Activated naive CD8-positive, alpha-beta T cell (primary cell): ENCODE results near the gene CITED1.
A peak's percentile ranks its signal among the peaks of the same experiment; 100 is the strongest.

Experiments used
- H3K27ac Mint-ChIP-seq: one replicate; pipeline ENCODE4 v1.8.0; 2021; ENCODE audit warnings: mixed read lengths
- H3K27me3 Mint-ChIP-seq: one replicate; pipeline ENCODE4 v1.8.0; 2021; ENCODE audit warnings: mixed read lengths
- H3K36me3 Mint-ChIP-seq: one replicate; pipeline ENCODE4 v1.8.0; 2021; ENCODE audit warnings: mixed read lengths
- H3K4me1 Mint-ChIP-seq: one replicate; pipeline ENCODE4 v1.8.0; 2021; ENCODE audit warnings: low read depth, mixed read lengths
- H3K4me3 Mint-ChIP-seq: one replicate; pipeline ENCODE4 v1.8.0; 2021; ENCODE audit warnings: mild to moderate bottlenecking, mixed read lengths
- H3K9me3 Mint-ChIP-seq: one replicate; pipeline ENCODE4 v1.8.0; 2021; ENCODE audit warnings: low read depth, mixed read lengths

CITED1 gene

GRCh38 chrX:72299891-72300630 is 5.7 kb downstream of the CITED1 start:
- H3K27ac Mint-ChIP-seq, result no peak overlapping the region
- no peaks in the 10 kb centered on the region for H3K36me3 Mint-ChIP-seq
- no peaks in the 10 kb centered on the region for H3K9me3 Mint-ChIP-seq
- peaks cover 24% of the 10 kb centered on the region for H3K27me3 Mint-ChIP-seq
- peaks cover 6% of the 10 kb centered on the region for H3K4me1 Mint-ChIP-seq
- no peak overlapping the region for H3K4me3 Mint-ChIP-seq

GRCh38 chrX:72297953-72298730 is 7.6 kb downstream of the CITED1 start:
- no peaks in the 10 kb centered on the region for H3K9me3 Mint-ChIP-seq
- H3K4me1 Mint-ChIP-seq, result no peaks in the 10 kb centered on the region
- no peak overlapping the region for H3K27ac Mint-ChIP-seq
- no peaks in the 10 kb centered on the region for H3K36me3 Mint-ChIP-seq
- H3K27me3 Mint-ChIP-seq, result peaks cover 22% of the 10 kb centered on the region
- H3K4me3 Mint-ChIP-seq, result no peak overlapping the region

- Mint-ChIP-seq H3K4me3 (no peak overlapping the region), H3K9me3 (no peaks in the 10 kb centered on the region), H3K4me1 (no peaks in the 10 kb centered on the region), H3K27ac (no peak overlapping the region), H3K36me3 (no peaks in the 10 kb centered on the region), H3K27me3 (peaks cover 17% of the 10 kb centered on the region)
Observed at GRCh38 chrX:72296991-72297390, 8.7 kb downstream of the CITED1 start.

- Mint-ChIP-seq H3K9me3 (no peaks in the 10 kb centered on the region), H3K27me3 (peaks cover 16% of the 10 kb centered on the region), H3K4me3 (no peak overlapping the region), H3K36me3 (no peaks in the 10 kb centered on the region), H3K4me1 (no peaks in the 10 kb centered on the region), H3K27ac (no peak overlapping the region)
Observed at GRCh38 chrX:72295745-72296144, 10.0 kb downstream of the CITED1 start.

- Mint-ChIP-seq H3K4me3 (no peak overlapping the region), H3K27ac (no peak overlapping the region), H3K36me3 (no peaks in the 10 kb centered on the region), H3K4me1 (no peaks in the 10 kb centered on the region), H3K27me3 (peaks cover 14% of the 10 kb centered on the region), H3K9me3 (no peaks in the 10 kb centered on the region)
Observed at GRCh38 chrX:72294497-72294896, 11.2 kb downstream of the CITED1 start.

- H3K36me3 Mint-ChIP-seq, result no peaks in the 10 kb centered on the region
- no peaks in the 10 kb centered on the region for H3K9me3 Mint-ChIP-seq
- peaks cover 3% of the 10 kb centered on the region for H3K4me1 Mint-ChIP-seq
- H3K27me3 Mint-ChIP-seq, result no peaks in the 10 kb centered on the region
- no peak overlapping the region for H3K4me3 Mint-ChIP-seq
- no peak overlapping the region for H3K27ac Mint-ChIP-seq
Observed at GRCh38 chrX:72282302-72282701, 23.4 kb downstream of the CITED1 start.

GRCh38 chrX:72280321-72280845 is 25.3 kb downstream of the CITED1 start:
- Mint-ChIP-seq H3K27ac (no peak overlapping the region), H3K4me3 (no peak overlapping the region), H3K4me1 (peaks cover 4% of the 10 kb centered on the region), H3K27me3 (no peaks in the 10 kb centered on the region), H3K36me3 (peaks cover 5% of the 10 kb centered on the region), H3K9me3 (no peaks in the 10 kb centered on the region)

- no peaks in the 10 kb centered on the region for H3K9me3 Mint-ChIP-seq
- H3K4me3 Mint-ChIP-seq, result peak overlapping the region; percentile 83
- peak overlapping the region; percentile 92 for H3K27ac Mint-ChIP-seq
- peaks cover 27% of the 10 kb centered on the region for H3K36me3 Mint-ChIP-seq
- H3K4me1 Mint-ChIP-seq, result peaks cover 37% of the 10 kb centered on the region
- no peaks in the 10 kb centered on the region for H3K27me3 Mint-ChIP-seq
Observed at GRCh38 chrX:72276478-72276953, 29.2 kb downstream of the CITED1 start.

- Mint-ChIP-seq H3K27me3 (no peaks in the 10 kb centered on the region), H3K4me1 (peaks cover 45% of the 10 kb centered on the region)
Observed at GRCh38 chrX:72274526-72274925, 31.2 kb downstream of the CITED1 start.

GRCh38 chrX:72273718-72274117 is 32.0 kb downstream of the CITED1 start:
- H3K4me1 Mint-ChIP-seq, result peaks cover 45% of the 10 kb centered on the region
- no peaks in the 10 kb centered on the region for H3K27me3 Mint-ChIP-seq

More at GRCh38 chrX:72274526-72274925, 31.2 kb downstream of the CITED1 start:
- H3K9me3 Mint-ChIP-seq, result no peaks in the 10 kb centered on the region
- H3K27ac Mint-ChIP-seq, result peak overlapping the region; percentile 92
- peak overlapping the region; percentile 83 for H3K4me3 Mint-ChIP-seq
- H3K36me3 Mint-ChIP-seq, result peaks cover 29% of the 10 kb centered on the region

GRCh38 chrX:72272868-72273267 is 32.8 kb downstream of the CITED1 start:
- peaks cover 43% of the 10 kb centered on the region for H3K4me1 Mint-ChIP-seq
- H3K27me3 Mint-ChIP-seq, result no peaks in the 10 kb centered on the region
- peak overlapping the region; percentile 77 for H3K27ac Mint-ChIP-seq
- H3K9me3 Mint-ChIP-seq, result no peaks in the 10 kb centered on the region
- H3K4me3 Mint-ChIP-seq, result peak overlapping the region; percentile 83
- peaks cover 29% of the 10 kb centered on the region for H3K36me3 Mint-ChIP-seq

More at GRCh38 chrX:72273718-72274117, 32.0 kb downstream of the CITED1 start:
- H3K36me3 Mint-ChIP-seq, result peaks cover 29% of the 10 kb centered on the region
- peak overlapping the region; percentile 92 for H3K27ac Mint-ChIP-seq
- no peaks in the 10 kb centered on the region for H3K9me3 Mint-ChIP-seq
- H3K4me3 Mint-ChIP-seq, result peak overlapping the region; percentile 83

- Mint-ChIP-seq H3K36me3 (peaks cover 29% of the 10 kb centered on the region), H3K4me1 (peaks cover 42% of the 10 kb centered on the region), H3K27ac (peak overlapping the region; percentile 64), H3K27me3 (no peaks in the 10 kb centered on the region), H3K9me3 (no peaks in the 10 kb centered on the region), H3K4me3 (peak overlapping the region; percentile 83)
Observed at GRCh38 chrX:72271812-72272211, 33.9 kb downstream of the CITED1 start.

- Mint-ChIP-seq H3K4me3 (peak overlapping the region; percentile 83), H3K9me3 (no peaks in the 10 kb centered on the region), H3K27ac (peak overlapping the region; percentile 64), H3K36me3 (peaks cover 29% of the 10 kb centered on the region), H3K4me1 (peaks cover 42% of the 10 kb centered on the region), H3K27me3 (no peaks in the 10 kb centered on the region)
Observed at GRCh38 chrX:72271091-72271788, 34.5 kb downstream of the CITED1 start.

GRCh38 chrX:72270316-72270866 is 35.3 kb downstream of the CITED1 start:
- H3K27me3 Mint-ChIP-seq, result no peaks in the 10 kb centered on the region
- H3K4me1 Mint-ChIP-seq, result peaks cover 41% of the 10 kb centered on the region
- peak overlapping the region; percentile 1 for H3K4me3 Mint-ChIP-seq
- H3K27ac Mint-ChIP-seq, result peak overlapping the region; percentile 72
- no peaks in the 10 kb centered on the region for H3K9me3 Mint-ChIP-seq
- H3K36me3 Mint-ChIP-seq, result peaks cover 24% of the 10 kb centered on the region
